Measurements from ENCODE around the gene SCYL1.
"Not testable (repeated sequence)": the region's sequence is repeated elsewhere in the genome, so short reads cannot be mapped to it uniquely, and the experiment has no call there.

Gene SCYL1

GRCh38 chr11:65505466-65506289, 19.2 kb upstream of the SCYL1 start:
- no peak for DNase-seq (ENCODE audit: low read depth in 2 of 2)

GRCh38 chr11:65506290-65506771, 18.6 kb upstream of the SCYL1 start:
- DNase-seq (ENCODE audit: low read depth in 2 of 2): no peak

DNA sequence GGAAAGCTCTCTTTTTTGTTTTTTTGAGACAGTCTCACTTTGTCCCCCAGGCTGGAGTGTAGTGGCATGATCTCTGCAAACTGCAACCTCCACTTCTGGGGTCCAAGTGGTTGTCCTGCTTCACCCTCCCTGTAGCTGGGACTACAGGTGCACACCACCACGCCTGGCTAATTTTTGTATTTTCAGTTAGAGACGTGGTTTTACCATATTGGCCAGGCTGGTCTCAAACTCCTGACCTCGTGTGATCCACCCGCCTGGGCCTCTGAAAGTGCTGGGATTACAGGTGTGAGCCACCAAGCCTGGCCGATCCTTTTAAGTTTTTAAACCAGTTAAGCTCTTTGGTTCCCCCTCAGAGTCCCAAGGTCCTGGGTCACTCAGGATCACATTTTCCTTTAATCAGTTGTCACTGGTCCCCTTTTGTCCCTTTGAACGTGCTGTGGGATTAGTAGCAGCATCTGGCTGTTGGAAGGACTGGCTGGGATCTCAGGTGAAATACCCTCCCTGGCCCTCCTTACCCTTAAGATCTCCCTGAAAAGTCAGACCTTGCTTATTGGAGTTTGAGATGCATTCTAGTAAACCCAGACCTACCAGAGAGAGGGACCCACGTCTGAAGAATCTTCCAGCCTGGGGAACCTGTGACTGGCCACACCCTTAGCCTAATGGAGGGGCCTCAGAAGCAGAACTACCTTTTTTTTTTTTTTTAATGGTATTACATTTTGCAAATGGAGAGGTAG, 17.9 kb upstream of the SCYL1 start:
- peak in 1 of 2 donors; percentile 36 for DNase-seq (ENCODE audit: low read depth in 2 of 2)

DNA sequence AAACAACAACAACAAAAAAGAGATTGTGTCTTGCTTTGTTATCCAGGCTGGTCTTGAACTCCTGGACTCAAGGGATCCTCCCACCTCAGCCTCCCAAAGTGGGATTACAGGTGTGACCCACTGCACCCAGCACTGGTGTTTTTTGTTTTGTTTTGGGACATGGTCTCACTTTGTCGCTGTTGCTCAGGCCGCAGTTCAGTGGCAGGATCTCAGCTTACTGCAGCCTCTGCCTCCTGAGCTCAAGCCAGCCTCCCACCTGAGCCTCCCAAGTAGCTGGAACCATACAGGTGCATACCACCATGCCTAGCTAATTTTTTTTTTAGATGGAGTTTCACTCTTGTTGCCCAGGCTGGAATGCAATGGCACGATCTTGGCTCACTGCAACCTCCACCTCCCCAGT, 12.6 kb upstream of the SCYL1 start:
- not testable (repeated sequence) for DNase-seq (ENCODE audit: low read depth in 2 of 2)

DNA sequence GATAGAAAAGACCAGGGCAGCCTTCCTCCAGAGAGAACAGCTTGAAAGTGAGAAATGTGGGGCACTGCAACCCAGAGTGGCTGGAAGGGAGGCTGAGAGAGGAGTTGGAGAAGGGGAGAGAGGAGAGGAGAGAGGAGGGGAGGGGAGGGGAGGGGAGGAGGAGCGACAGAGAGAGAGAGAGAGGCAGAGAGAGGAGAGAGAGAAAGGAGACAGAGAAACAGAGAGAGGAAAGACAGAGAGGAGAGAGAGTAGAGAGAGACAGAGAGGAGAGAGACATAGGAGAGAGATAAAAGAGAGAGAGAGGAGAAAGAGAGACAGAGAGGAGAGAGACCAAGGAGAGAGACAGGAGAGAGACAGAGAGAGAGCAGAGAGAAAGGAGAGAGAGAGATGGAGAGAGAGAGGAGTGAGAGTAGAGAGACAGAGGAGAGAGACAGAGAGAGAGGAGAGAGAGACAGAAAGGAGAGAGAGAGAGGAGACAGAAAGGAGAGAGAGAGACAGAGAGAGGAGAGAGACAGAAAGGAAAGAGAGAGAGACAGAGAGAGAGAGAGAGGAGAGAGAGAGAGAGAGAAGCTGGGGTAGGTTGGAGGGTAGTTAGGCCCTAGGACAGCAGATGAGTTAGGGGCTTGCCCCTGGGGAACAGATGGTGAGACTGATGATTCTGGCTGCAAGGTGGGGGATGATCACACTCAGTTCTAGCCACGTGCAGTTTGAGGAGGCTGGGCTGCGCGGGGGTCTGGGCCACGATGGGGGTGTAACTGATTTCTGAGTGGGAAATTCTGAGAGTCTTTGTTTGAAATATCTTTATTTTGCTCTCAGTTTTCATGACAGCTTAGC, 8.5 kb upstream of the SCYL1 start:
- DNase-seq (ENCODE audit: low read depth in 2 of 2): no peak

GRCh38 chr11:65518941-65519549, 5.8 kb upstream of the SCYL1 start:
- DNase-seq (ENCODE audit: low read depth in 2 of 2): not testable (repeated sequence)

GRCh38 chr11:65521777-65522521, 2.9 kb upstream of the SCYL1 start:
- not testable (repeated sequence) for DNase-seq (ENCODE audit: low read depth in 2 of 2)

DNA sequence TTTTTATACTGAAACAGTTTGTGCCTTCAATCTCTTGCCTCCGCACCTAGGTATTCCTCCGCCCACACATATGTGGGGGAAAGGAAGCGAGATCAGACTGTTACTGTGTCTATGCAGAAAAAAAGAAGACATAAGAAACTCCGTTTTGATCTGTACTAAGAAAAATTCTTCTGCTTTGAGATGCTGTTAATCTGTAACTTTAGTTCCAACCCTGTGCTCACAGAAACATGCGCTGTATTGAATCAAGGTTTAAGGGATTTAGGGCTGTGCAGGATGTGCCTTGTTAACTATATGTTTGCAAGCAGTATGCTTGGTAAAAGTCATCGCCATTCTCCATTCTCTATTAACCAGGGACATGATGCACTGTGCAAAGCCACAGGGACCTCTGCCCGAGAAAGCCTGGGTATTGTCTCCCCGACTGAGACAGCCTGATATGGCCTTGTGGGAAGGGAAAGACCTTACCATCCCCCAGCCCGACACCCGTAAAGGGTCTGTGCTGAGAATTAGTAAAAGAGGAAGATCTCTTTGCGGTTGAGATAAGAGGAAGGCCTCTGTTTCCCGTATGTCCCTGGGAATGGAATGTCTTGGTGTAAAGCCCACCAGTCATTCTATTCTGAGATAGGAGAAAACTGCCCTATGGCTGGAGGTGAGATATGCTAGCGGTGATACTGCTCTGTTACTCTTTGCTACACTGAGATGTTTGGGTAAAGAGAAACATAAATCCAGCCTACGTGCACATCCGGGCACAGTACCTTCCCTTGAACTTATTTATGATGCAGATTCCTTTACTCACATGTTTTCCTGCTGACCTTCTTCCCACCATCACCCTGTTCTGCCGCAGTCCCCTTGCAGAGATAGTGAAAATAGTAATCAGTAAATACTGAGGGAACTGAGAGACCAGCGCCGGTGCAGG, 1.9 kb upstream of the SCYL1 start:
- DNase-seq (ENCODE audit: low read depth in 2 of 2): not testable (repeated sequence)

- not testable (repeated sequence) for DNase-seq (ENCODE audit: low read depth in 2 of 2)
These were observed 1.3 kb upstream of the SCYL1 start for GRCh38 chr11:65523631-65523968.

DNA sequence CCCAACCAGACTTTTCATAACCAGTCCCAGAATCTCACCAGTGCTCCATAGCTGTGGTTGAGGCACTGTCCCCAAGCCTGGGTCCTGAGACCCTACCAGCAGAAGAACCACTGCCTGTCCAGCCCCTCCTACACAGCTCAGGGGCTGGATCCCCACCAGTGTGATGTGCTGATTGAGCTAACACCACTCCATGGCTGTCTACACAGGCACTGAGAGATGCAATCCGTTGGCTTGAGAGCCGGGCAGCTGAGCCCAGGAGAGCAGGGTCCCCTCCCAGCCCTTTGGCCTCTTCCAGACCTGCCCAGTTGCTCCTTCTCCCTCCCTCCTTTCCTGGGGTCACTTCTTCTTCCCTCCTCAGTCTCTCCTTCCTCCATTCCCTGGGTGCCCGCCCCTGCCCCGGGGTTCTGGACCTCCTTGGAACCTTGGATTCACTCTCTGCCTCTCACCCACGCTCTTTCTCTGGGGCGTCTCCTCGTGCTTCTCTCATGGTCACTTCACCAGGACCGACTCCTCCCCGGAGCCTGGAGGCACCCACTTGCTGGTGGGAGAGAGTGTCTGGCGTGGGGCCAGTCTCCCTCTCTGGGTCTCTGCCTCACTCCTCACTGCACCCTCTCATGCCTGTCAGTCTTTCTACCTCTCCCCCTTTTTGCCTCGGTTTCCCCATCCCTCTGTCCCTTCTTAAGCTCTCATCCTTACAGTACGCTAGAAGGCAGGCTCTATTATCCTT, 706 bp upstream of the SCYL1 start:
- no peak for DNase-seq (ENCODE audit: low read depth in 2 of 2)

DNA sequence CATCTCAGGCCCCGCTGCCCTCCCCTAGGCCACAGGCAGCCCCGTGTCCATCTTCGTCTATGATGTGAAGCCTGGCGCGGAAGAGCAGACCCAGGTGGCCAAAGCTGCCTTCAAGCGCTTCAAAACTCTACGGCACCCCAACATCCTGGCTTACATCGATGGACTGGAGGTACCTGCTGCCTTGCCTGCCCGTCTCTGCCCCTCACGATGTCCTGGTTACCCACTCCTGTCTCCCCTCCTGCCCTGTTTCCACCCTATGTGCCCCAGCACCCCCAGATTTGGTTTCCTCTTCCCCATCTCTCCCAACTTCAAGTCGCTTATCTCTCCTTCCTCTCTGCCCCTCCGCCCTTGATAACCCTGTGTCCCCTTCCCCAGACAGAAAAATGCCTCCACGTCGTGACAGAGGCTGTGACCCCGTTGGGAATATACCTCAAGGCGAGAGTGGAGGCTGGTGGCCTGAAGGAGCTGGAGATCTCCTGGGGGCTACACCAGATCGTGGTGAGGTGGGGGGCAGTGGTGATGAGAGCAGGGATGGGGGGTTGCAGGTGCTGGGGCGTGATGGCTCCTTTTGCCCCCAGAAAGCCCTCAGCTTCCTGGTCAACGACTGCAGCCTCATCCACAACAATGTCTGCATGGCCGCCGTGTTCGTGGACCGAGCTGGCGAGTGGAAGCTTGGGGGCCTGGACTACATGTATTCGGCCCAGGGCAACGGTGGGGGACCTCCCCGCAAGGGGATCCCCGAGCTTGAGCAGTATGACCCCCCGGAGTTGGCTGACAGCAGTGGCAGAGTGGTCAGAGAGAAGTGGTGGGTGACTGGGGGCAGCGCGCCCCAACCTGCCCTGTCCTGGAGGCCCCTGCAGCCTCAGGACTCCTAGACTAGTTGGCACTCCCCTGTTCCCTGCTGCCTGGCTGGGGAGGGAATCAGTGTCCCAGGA, 930 bp downstream of the SCYL1 start:
- DNase-seq (ENCODE audit: low read depth in 2 of 2): no peak

DNA sequence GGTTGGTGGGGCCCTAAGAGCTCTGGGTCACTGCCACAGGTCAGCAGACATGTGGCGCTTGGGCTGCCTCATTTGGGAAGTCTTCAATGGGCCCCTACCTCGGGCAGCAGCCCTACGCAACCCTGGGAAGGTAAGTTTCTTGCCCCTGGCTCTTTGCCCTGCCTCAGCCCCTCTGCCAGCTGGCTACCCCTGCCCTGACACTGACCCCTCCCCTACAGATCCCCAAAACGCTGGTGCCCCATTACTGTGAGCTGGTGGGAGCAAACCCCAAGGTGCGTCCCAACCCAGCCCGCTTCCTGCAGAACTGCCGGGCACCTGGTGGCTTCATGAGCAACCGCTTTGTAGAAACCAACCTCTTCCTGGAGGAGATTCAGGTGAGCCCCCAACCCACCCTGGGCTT, 1.9 kb downstream of the SCYL1 start:
- no peak for DNase-seq (ENCODE audit: low read depth in 2 of 2)

GRCh38 chr11:65528819-65529350, 4.0 kb downstream of the SCYL1 start:
- no peak for DNase-seq (ENCODE audit: low read depth in 2 of 2)

- no peak for DNase-seq (ENCODE audit: low read depth in 2 of 2)
These were observed 4.7 kb downstream of the SCYL1 start for GRCh38 chr11:65529475-65530156.

GRCh38 chr11:65530157-65530496, 5.2 kb downstream of the SCYL1 start:
- no peak for DNase-seq (ENCODE audit: low read depth in 2 of 2)

GRCh38 chr11:65532388-65533064, 7.6 kb downstream of the SCYL1 start:
- no peak for DNase-seq (ENCODE audit: low read depth in 2 of 2)

DNA sequence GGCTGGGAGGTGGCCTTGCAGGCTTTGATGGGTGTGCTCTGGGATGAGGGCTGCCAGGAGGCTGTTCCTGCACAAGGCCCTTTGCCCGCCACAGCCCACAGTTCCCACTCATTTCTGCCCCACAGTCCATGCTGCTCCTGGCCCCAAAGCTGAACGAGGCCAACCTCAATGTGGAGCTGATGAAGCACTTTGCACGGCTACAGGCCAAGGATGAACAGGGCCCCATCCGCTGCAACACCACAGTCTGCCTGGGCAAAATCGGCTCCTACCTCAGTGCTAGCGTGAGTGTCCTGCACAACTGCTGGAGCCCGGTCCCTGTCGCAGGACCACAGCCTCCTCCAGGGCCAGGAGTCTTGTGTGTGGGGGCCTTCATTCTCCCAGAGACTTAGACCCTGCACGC, 10.2 kb downstream of the SCYL1 start:
- no peak for DNase-seq (ENCODE audit: low read depth in 2 of 2)
